Endometrial microvascular endothelial cells (primary cell): Measurements from ENCODE around the gene SERBP1. TPM values are rescaled to one million over a fixed set of nuclear protein-coding genes. Genes with fewer than 3 reads are reported as not detected.

Experiments used
- in situ Hi-C: cut with HindIII; loops from 2 replicates; pipeline ENCODE4 v1.10.0; 2017; ENCODE audit warnings: low sequenced_read_pairs, low pct_unique_long_range_greater_than_20kb; ENCODE audit errors: inconsistent ontology term
- total RNA-seq: library from RNA; depleted of rRNA; stranded (reverse); fragments of >200 nt; gene quantifications from one replicate; pipeline ENCODE4 v1.2.3, GENCODE V29; 2015; ENCODE audit errors: inconsistent ontology term

The SERBP1 gene
- total RNA-seq, 1 donor from 2014 or later, result 328 TPM

DNA sequence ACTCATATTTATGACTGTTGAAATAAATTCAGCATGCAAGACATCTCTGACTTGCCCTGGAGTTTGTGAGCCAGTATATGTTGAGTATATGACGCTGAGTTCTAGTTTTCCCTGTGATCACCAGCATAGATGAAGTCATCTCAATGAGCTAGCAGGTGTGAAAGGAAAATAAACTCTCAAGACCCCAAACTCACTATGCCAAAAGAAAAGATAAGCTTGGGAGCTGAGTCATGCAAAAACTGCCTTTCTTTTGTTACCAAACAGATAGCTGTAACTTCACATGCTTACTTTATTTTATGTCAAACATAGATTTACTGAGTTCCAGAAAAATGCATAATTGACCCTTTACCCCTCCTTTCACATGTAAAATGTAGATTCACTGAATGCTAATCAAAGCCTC lies 52.9 kb downstream of the SERBP1 start:
- in situ Hi-C loops, result no loop called here

- in situ Hi-C loops, result no loop called here
These were observed 53.8 kb downstream of the SERBP1 start for GRCh38 chr1:67376381-67376780.

GRCh38 chr1:67372898-67373297 lies 57.3 kb downstream of the SERBP1 start:
- in situ Hi-C loops, result no loop called here

GRCh38 chr1:67372136-67372535 lies 58.1 kb downstream of the SERBP1 start:
- in situ Hi-C loops, result no loop called here

DNA sequence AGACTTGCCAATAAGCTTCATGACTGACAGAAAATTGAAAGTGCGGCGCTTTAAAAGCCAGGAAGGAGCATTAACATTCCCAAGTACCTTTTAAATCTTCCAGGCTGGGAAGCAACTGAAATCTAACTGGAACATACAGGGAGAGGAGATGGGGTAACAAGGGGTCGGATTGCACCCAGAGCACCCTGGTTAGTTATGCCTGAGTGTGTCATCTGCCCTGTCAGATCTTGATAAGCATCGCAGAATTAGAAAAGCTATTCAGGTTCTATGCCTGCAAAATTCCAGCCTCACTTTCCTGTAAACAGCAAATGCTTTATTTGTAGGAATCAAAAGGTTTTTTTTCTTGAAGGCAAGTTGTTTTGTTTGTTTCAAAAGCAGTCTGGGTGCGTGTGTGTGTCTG lies 58.5 kb downstream of the SERBP1 start:
- in situ Hi-C loops, result no loop called here

GRCh38 chr1:67371043-67371442 lies 59.2 kb downstream of the SERBP1 start:
- in situ Hi-C loops, result no loop called here

- in situ Hi-C loops, result no loop called here
These were observed 62.1 kb downstream of the SERBP1 start for GRCh38 chr1:67368046-67368514.

- in situ Hi-C loops, result no loop called here
These were observed 62.7 kb downstream of the SERBP1 start for GRCh38 chr1:67367370-67368045.

DNA sequence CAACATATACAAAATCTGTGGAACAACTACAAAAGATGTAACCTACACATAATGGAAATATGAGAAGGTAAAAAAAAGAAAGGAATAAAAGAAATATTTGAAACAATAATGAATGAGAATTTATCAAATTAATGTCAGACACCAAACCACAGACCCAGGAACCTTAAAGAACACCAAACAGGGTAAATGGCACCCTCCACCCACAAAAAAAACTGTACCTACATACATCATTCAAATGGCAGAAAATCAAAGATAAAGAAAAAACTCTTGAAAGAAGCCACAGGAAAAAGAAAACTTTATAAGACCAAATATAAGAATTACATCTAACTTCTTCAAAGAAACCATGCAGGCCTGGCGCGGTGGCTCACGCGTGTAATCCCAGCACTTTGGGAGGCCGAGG lies 68.6 kb downstream of the SERBP1 start:
- in situ Hi-C loops, result no loop called here

DNA sequence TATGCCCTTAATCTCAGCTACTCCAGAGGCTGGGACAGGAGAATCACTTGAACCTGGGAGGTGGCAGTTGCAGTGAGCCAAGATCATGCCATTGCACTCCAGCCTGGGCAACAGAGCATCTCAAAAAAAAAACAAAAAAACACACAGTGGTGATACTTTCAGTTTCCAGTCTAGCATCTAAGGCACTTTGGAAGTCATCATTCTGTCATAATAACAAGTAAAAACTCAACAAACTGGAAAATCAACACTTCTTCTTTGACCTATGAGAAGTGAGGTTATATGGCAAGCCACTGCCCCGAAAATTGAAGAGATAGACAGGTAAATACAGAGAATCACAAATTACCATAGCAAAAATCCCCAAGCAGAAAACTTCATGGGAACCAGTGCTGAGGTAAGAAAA lies 70.6 kb downstream of the SERBP1 start:
- in situ Hi-C loops, result no loop called here

Other genes with a start within 250 kb of the SERBP1 start
- not detected for gene IL12RB2, start 122.5 kb downstream of the SERBP1 start, total RNA-seq